Mesenchymal stem cell (in vitro differentiated cells and primary cell): ENCODE results near the gene SORBS1.

Experiments
- DNase-seq: peaks from one replicate; pipeline ENCODE4 v3.0.0-alpha.2; 2013
- H2AFZ ChIP-seq: one replicate; pipeline ENCODE4 v1.6.1; 2013; ENCODE audit warnings: low read depth, mild to moderate bottlenecking, control low read depth, inconsistent platforms, low read length, moderate library complexity
- H2AK5ac ChIP-seq: 2 replicates; pipeline ENCODE4 v1.6.1; 2013; ENCODE audit warnings: low read length, moderate library complexity, mild to moderate bottlenecking, inconsistent platforms; ENCODE audit not compliant: severe bottlenecking
- H2BK120ac ChIP-seq: one replicate; pipeline ENCODE4 v1.6.1; 2013; ENCODE audit warnings: low read depth, mild to moderate bottlenecking, inconsistent platforms, low read length, moderate library complexity
- H2BK12ac ChIP-seq, 2 experiments: one replicate each; pipeline ENCODE4 v1.6.1; 2013; ENCODE audit warnings: inconsistent platforms in 2 of 2, low read length in 2 of 2, mild to moderate bottlenecking in 2 of 2, moderate library complexity in 2 of 2, control low read depth in 1 of 2
- H2BK15ac ChIP-seq: one replicate; pipeline ENCODE4 v1.6.1; 2013; ENCODE audit warnings: mild to moderate bottlenecking, low read depth, inconsistent platforms; ENCODE audit not compliant: poor library complexity, severe bottlenecking
- H2BK5ac ChIP-seq: 2 replicates; pipeline ENCODE4 v1.6.1; 2013; ENCODE audit warnings: low read depth, mild to moderate bottlenecking, low read length, control low read depth, inconsistent platforms; ENCODE audit not compliant: poor library complexity, severe bottlenecking
- H3K14ac ChIP-seq, 2 experiments: one replicate each; pipeline ENCODE4 v1.6.1; 2013; ENCODE audit warnings: inconsistent platforms in 2 of 2, low read length in 2 of 2, control low read depth in 1 of 2, mild to moderate bottlenecking in 1 of 2, moderate library complexity in 1 of 2
- H3K18ac ChIP-seq, 2 experiments: one replicate each; pipeline ENCODE4 v1.6.1; 2013; ENCODE audit warnings: inconsistent platforms in 2 of 2, low read length in 2 of 2, control low read depth in 1 of 2, low read depth in 1 of 2, mild to moderate bottlenecking in 1 of 2
- H3K23ac ChIP-seq, 2 experiments: one replicate each; pipeline ENCODE4 v1.6.1; 2013; ENCODE audit warnings: inconsistent platforms in 2 of 2, low read length in 2 of 2, mild to moderate bottlenecking in 2 of 2, moderate library complexity in 2 of 2, control low read depth in 1 of 2
- H3K27ac ChIP-seq: 2 replicates; pipeline ENCODE4 v1.5.1; 2013; ENCODE audit warnings: mild to moderate bottlenecking, moderate library complexity, low read length, control low read depth, inconsistent platforms; ENCODE audit not compliant: poor library complexity, severe bottlenecking
- H3K27me3 ChIP-seq, 2 experiments: 2 replicates each; pipeline versions ENCODE4 v1.6.1 to v1.7.0; 2013; ENCODE audit warnings: low read length in 2 of 2, mild to moderate bottlenecking in 2 of 2, moderate library complexity in 2 of 2, control low read depth in 1 of 2, inconsistent platforms in 1 of 2; ENCODE audit not compliant: control insufficient read depth in 1 of 2, insufficient read depth in 1 of 2
- H3K36me3 ChIP-seq, 2 experiments: 2 replicates each; pipeline versions ENCODE4 v1.6.1 to v1.7.0; 2013; ENCODE audit warnings: low read length in 2 of 2, control low read depth in 1 of 2, inconsistent platforms in 1 of 2, low read depth in 1 of 2, mild to moderate bottlenecking in 1 of 2; ENCODE audit not compliant: insufficient read depth in 2 of 2, control insufficient read depth in 1 of 2
- H3K4ac ChIP-seq, 2 experiments: one replicate each; pipeline ENCODE4 v1.6.1; 2013; ENCODE audit warnings: inconsistent platforms in 2 of 2, low read length in 2 of 2, mild to moderate bottlenecking in 2 of 2, moderate library complexity in 2 of 2, control low read depth in 1 of 2, low read depth in 1 of 2
- H3K4me1 ChIP-seq: 2 replicates; pipeline ENCODE4 v1.6.1; 2013; ENCODE audit warnings: low read depth, low read length, control low read depth; ENCODE audit not compliant: control insufficient read depth, insufficient read depth
- H3K4me2 ChIP-seq: 2 replicates; pipeline ENCODE4 v1.6.1; 2013; ENCODE audit warnings: low read length, mild to moderate bottlenecking, inconsistent platforms; ENCODE audit not compliant: poor library complexity, severe bottlenecking
- H3K4me3 ChIP-seq, 2 experiments: 2 replicates each; pipeline versions ENCODE4 v1.5.1 to v1.7.0; 2013; ENCODE audit warnings: low read length in 2 of 2, mild to moderate bottlenecking in 2 of 2, control low read depth in 1 of 2, low read depth in 1 of 2; ENCODE audit not compliant: insufficient read depth in 1 of 2
- H3K79me1 ChIP-seq: replicated peaks from 2 replicates; pipeline ENCODE4 v1.6.1; 2013; ENCODE audit warnings: mild to moderate bottlenecking, control low read depth, low read length, inconsistent platforms; ENCODE audit not compliant: poor library complexity, severe bottlenecking
- H3K9ac ChIP-seq: 2 replicates; pipeline ENCODE4 v1.7.0; 2013; ENCODE audit warnings: mild to moderate bottlenecking, low read length, moderate library complexity
- H3K9me3 ChIP-seq: 2 replicates; pipeline ENCODE4 v1.7.0; 2013; ENCODE audit warnings: mild to moderate bottlenecking, low read length; ENCODE audit not compliant: control insufficient read depth
- H4K8ac ChIP-seq: one replicate; pipeline ENCODE4 v1.6.1; 2013; ENCODE audit warnings: inconsistent platforms, mild to moderate bottlenecking, low read length, moderate library complexity
- H4K91ac ChIP-seq: one replicate; pipeline ENCODE4 v1.6.1; 2013; ENCODE audit warnings: mild to moderate bottlenecking, low read length, inconsistent platforms
- WGBS: methylation state at CpG from one replicate; pipeline ENCODE4 v1.1.7; 2013; ENCODE audit warnings: mixed read lengths; 5-methylcytosine and 5-hydroxymethylcytosine counted together

Gene SORBS1

GRCh38 chr10:95532536-95532935 lies 28.6 kb downstream of the SORBS1 start:
- H3K14ac ChIP-seq: no peak overlapping the region
- no peak overlapping the region for H3K4me3 ChIP-seq
- H4K8ac ChIP-seq: no peak overlapping the region
- H2BK15ac ChIP-seq: no peak overlapping the region
- no peak overlapping the region for H3K23ac ChIP-seq
- no peak overlapping the region for H3K27ac ChIP-seq
- no peak overlapping the region for H3K4ac ChIP-seq
- no peak overlapping the region for H2AK5ac ChIP-seq
- H4K91ac ChIP-seq: no peak overlapping the region
- no peak overlapping the region for H3K4me2 ChIP-seq
- no peaks in the 10 kb centered on the region for H3K9me3 ChIP-seq
- no peak overlapping the region for H3K9ac ChIP-seq
- H2BK120ac ChIP-seq: no peak overlapping the region
- H3K36me3 ChIP-seq: no peaks in the 10 kb centered on the region
- 94% methylated on average over 2 of the region's 2 CpGs for WGBS
- no peak overlapping the region for H2AFZ ChIP-seq
- peaks cover 3% of the 10 kb centered on the region for H3K4me1 ChIP-seq
- no peak overlapping the region for H2BK5ac ChIP-seq
- DNase-seq: no peak
- peaks cover 0 to 19% of the 10 kb centered on the region in 2 experiments for H3K27me3 ChIP-seq
- no peak overlapping the region for H3K18ac ChIP-seq
- H2BK12ac ChIP-seq: no peak overlapping the region
- H3K79me1 ChIP-seq: peaks cover 2% of the 10 kb centered on the region

GRCh38 chr10:95531994-95532399 lies 29.2 kb downstream of the SORBS1 start:
- Histone ChIP-seq H3K27ac (no peak overlapping the region), H3K4me2 (no peak overlapping the region), H3K4me3 (no peak overlapping the region), H4K91ac (no peak overlapping the region), H3K4ac (no peak overlapping the region), H2BK120ac (no peak overlapping the region), H3K79me1 (peaks cover 2% of the 10 kb centered on the region), H2BK5ac (no peak overlapping the region), H3K14ac (no peak overlapping the region), H2BK12ac (no peak overlapping the region), H3K36me3 (no peaks in the 10 kb centered on the region), H4K8ac (no peak overlapping the region), H2AK5ac (no peak overlapping the region), H2BK15ac (no peak overlapping the region), H3K9ac (no peak overlapping the region), H3K23ac (no peak overlapping the region), H3K18ac (no peak overlapping the region), H2AFZ (no peak overlapping the region), H3K9me3 (no peaks in the 10 kb centered on the region), H3K27me3 (peaks cover 0 to 19% of the 10 kb centered on the region in 2 experiments), H3K4me1 (no peaks in the 10 kb centered on the region)
- no peak for DNase-seq
- WGBS: 22% methylated on average over 2 of the region's 2 CpGs

GRCh38 chr10:95531058-95531809 lies 29.9 kb downstream of the SORBS1 start:
- no peak overlapping the region for H2BK12ac ChIP-seq
- no peaks in the 10 kb centered on the region for H3K4me1 ChIP-seq
- H2AK5ac ChIP-seq: no peak overlapping the region
- H3K79me1 ChIP-seq: peaks cover 2% of the 10 kb centered on the region
- no peaks in the 10 kb centered on the region for H3K36me3 ChIP-seq
- no peak overlapping the region for H2AFZ ChIP-seq
- peaks cover 0 to 19% of the 10 kb centered on the region in 2 experiments for H3K27me3 ChIP-seq
- no peak overlapping the region for H3K23ac ChIP-seq
- H4K8ac ChIP-seq: no peak overlapping the region
- no peak overlapping the region for H4K91ac ChIP-seq
- WGBS: 77% methylated on average over 8 of the region's 13 CpGs
- H3K9ac ChIP-seq: no peak overlapping the region
- no peak overlapping the region for H3K18ac ChIP-seq
- no peak for DNase-seq
- no peak overlapping the region for H2BK15ac ChIP-seq
- no peak overlapping the region for H3K27ac ChIP-seq
- H3K4me3 ChIP-seq: no peak overlapping the region
- no peak overlapping the region for H3K4me2 ChIP-seq
- no peaks in the 10 kb centered on the region for H3K9me3 ChIP-seq
- H2BK5ac ChIP-seq: no peak overlapping the region
- H2BK120ac ChIP-seq: no peak overlapping the region
- no peak overlapping the region for H3K14ac ChIP-seq
- no peak overlapping the region for H3K4ac ChIP-seq

- Histone ChIP-seq H3K18ac (no peak overlapping the region), H3K4ac (no peak overlapping the region), H2BK15ac (no peak overlapping the region), H3K9ac (no peak overlapping the region), H2BK12ac (no peak overlapping the region), H3K14ac (no peak overlapping the region), H3K79me1 (peaks cover 2% of the 10 kb centered on the region), H3K27ac (no peak overlapping the region), H4K91ac (no peak overlapping the region), H2AK5ac (peak overlapping the region; percentile 22), H3K9me3 (no peaks in the 10 kb centered on the region), H2AFZ (no peak overlapping the region), H3K4me3 (no peak overlapping the region), H3K23ac (no peak overlapping the region), H2BK120ac (no peak overlapping the region), H3K27me3 (peaks cover 0 to 19% of the 10 kb centered on the region in 2 experiments), H3K36me3 (no peaks in the 10 kb centered on the region), H2BK5ac (no peak overlapping the region), H3K4me2 (no peak overlapping the region), H3K4me1 (no peaks in the 10 kb centered on the region), H4K8ac (no peak overlapping the region)
- DNase-seq: no peak
- 80% methylated on average over 3 of the region's 4 CpGs for WGBS
These were observed 30.6 kb downstream of the SORBS1 start for GRCh38 chr10:95530561-95530960.
